HG03460 (cell line): ENCODE data around the gene ILRUN.
A peak's percentile ranks its signal among the peaks of the same experiment; 100 is the strongest.
"Not testable (repeated sequence)": the region's sequence is repeated elsewhere in the genome, so short reads cannot be mapped to it uniquely, and the experiment has no call there.

Source experiments
- ATAC-seq: cut with Tn5 transposase; IDR thresholded peaks from one replicate; pipeline ENCODE4 v1.9.1; 2021; ENCODE audit not compliant: unreplicated experiment

The ILRUN gene

GRCh38 chr6:34696739-34697543, at the start of gene ILRUN:
Gene ILRUN, minus strand, starts transcription at chr6:34696767. Its CDS starts 164 bp downstream, at chr6:34696603.
- peak; percentile 72 for ATAC-seq

GRCh38 chr6:34745277-34746103, 48.9 kb upstream of the ILRUN start:
- no peak for ATAC-seq

- ATAC-seq = not testable (repeated sequence)
Observed at GRCh38 chr6:34744294-34744647, 47.7 kb upstream of the ILRUN start.

- ATAC-seq = no peak
Observed at GRCh38 chr6:34743625-34744293, 47.2 kb upstream of the ILRUN start.

- ATAC-seq = no peak
Observed at GRCh38 chr6:34742094-34742493, 45.5 kb upstream of the ILRUN start.

GRCh38 chr6:34736823-34737222, 40.3 kb upstream of the ILRUN start:
- no peak for ATAC-seq

GRCh38 chr6:34731393-34732060, 35.0 kb upstream of the ILRUN start:
- ATAC-seq = no peak

- no peak for ATAC-seq
Observed at GRCh38 chr6:34729631-34730470, 33.3 kb upstream of the ILRUN start.

GRCh38 chr6:34726055-34726454, 29.5 kb upstream of the ILRUN start:
- no peak for ATAC-seq

GRCh38 chr6:34723203-34723602, 26.6 kb upstream of the ILRUN start:
- ATAC-seq = no peak

GRCh38 chr6:34722451-34722850, 25.9 kb upstream of the ILRUN start:
- no peak for ATAC-seq

- not testable (repeated sequence) for ATAC-seq
Observed at GRCh38 chr6:34720160-34720559, 23.6 kb upstream of the ILRUN start.

GRCh38 chr6:34719646-34720045, 23.1 kb upstream of the ILRUN start:
- ATAC-seq = not testable (repeated sequence)

GRCh38 chr6:34718976-34719375, 22.4 kb upstream of the ILRUN start:
- ATAC-seq = no peak

GRCh38 chr6:34717466-34717865, 20.9 kb upstream of the ILRUN start:
- no peak for ATAC-seq

- no peak for ATAC-seq
Observed at GRCh38 chr6:34714663-34715062, 18.1 kb upstream of the ILRUN start.

GRCh38 chr6:34712881-34713280, 16.3 kb upstream of the ILRUN start:
- not testable (repeated sequence) for ATAC-seq

GRCh38 chr6:34709386-34709785, 12.8 kb upstream of the ILRUN start:
- no peak for ATAC-seq

- no peak for ATAC-seq
Observed at GRCh38 chr6:34705241-34705640, 8.7 kb upstream of the ILRUN start.

- ATAC-seq = no peak
Observed at GRCh38 chr6:34701199-34701598, 4.6 kb upstream of the ILRUN start.
